Bronchial epithelial cell (primary cell): ENCODE measurements around the gene CCDC82. TPM values are rescaled to one million over a fixed set of nuclear protein-coding genes. Genes with fewer than 3 reads are reported as not detected.

Source experiments
- DNase-seq: peaks from one replicate; pipeline ENCODE4 v3.0.0-alpha.2; 2010; ENCODE audit warnings: low read depth
- FAIRE-seq: peaks from 2 replicates; lab custom pipeline; 2011; peaks lifted over from hg19 to GRCh38; lab: Jason Lieb, UNC
- H3K27me3 ChIP-seq: 2 replicates; pipeline ENCODE4 v1.5.1; 2011; ENCODE audit warnings: low read length; ENCODE audit not compliant: control insufficient read depth, insufficient read depth
- H3K36me3 ChIP-seq: 2 replicates; pipeline ENCODE4 v1.5.1; 2011; ENCODE audit warnings: low read length; ENCODE audit not compliant: control insufficient read depth, insufficient read depth
- H3K4me3 ChIP-seq: 2 replicates; pipeline ENCODE4 v1.5.1; 2011; ENCODE audit warnings: mild to moderate bottlenecking, low read depth, low read length, control low read depth
- CTCF ChIP-seq: IDR thresholded peaks from 2 replicates; pipeline ENCODE4 v1.5.1; 2011; ENCODE audit warnings: mild to moderate bottlenecking, moderate library complexity, low read length, control low read depth, inconsistent platforms; ENCODE audit not compliant: insufficient read depth, severe bottlenecking
- total RNA-seq: library from RNA; depleted of rRNA; stranded (reverse); fragments of >200 nt; gene quantifications from 2 replicates; pipeline ENCODE4 v1.2.1, GENCODE V29; 2014

CCDC82 gene
- total RNA-seq, 1 donor from 2014 or later, result 8.2 TPM

GRCh38 chr11:96334219-96334618, 55.5 kb downstream of the CCDC82 start:
- FAIRE-seq (no peak), DNase-seq (no peak)
- H3K36me3 ChIP-seq, result no peaks in the 10 kb centered on the region
- TF ChIP-seq CTCF, result no peak
- H3K4me3 ChIP-seq, result no peak overlapping the region
- H3K27me3 ChIP-seq, result no peaks in the 10 kb centered on the region

GRCh38 chr11:96333191-96333719, 56.5 kb downstream of the CCDC82 start:
- H3K4me3 ChIP-seq, result no peak overlapping the region
- no peaks in the 10 kb centered on the region for H3K36me3 ChIP-seq
- FAIRE-seq (no peak), DNase-seq (no peak)
- no peak for TF ChIP-seq CTCF
- H3K27me3 ChIP-seq, result no peaks in the 10 kb centered on the region

- Histone ChIP-seq H3K27me3 (no peaks in the 10 kb centered on the region), H3K4me3 (no peak overlapping the region), H3K36me3 (no peaks in the 10 kb centered on the region)
- DNase-seq (no peak), FAIRE-seq (no peak)
- TF ChIP-seq CTCF, result no peak
These were observed 57.5 kb downstream of the CCDC82 start for GRCh38 chr11:96332126-96332771.

- TF ChIP-seq CTCF, result no peak
- DNase-seq, result no peak
- FAIRE-seq, result no peak
- H3K27me3 ChIP-seq, result no peaks in the 10 kb centered on the region
- H3K36me3 ChIP-seq, result no peaks in the 10 kb centered on the region
- no peak overlapping the region for H3K4me3 ChIP-seq
These were observed 58.0 kb downstream of the CCDC82 start for GRCh38 chr11:96331699-96332116.

- no peak for FAIRE-seq
- no peak for TF ChIP-seq CTCF
- no peaks in the 10 kb centered on the region for H3K36me3 ChIP-seq
- H3K4me3 ChIP-seq, result no peak overlapping the region
- no peaks in the 10 kb centered on the region for H3K27me3 ChIP-seq
- no peak for DNase-seq
These were observed 59.2 kb downstream of the CCDC82 start for GRCh38 chr11:96330511-96330859.
